ENCODE data around the gene IFNA6. TPM values are rescaled to one million over a fixed set of nuclear protein-coding genes. Genes with fewer than 3 reads are reported as not detected.

The IFNA6 gene
- total RNA-seq, 1 donor from 2014 or later, result not detected

- peaks cover 6% of the 10 kb centered on the region for H3K27me3 ChIP-seq
- ATAC-seq (no peak), DNase-seq (no peak)
- TF ChIP-seq CTCF (IDR thresholded peaks at IDR 0.05), result no peak
- H3K4me1 ChIP-seq, result no peaks in the 10 kb centered on the region
- H3K27ac ChIP-seq, result no peak overlapping the region
- H3K9me3 ChIP-seq, result no peaks in the 10 kb centered on the region
- intact Hi-C loops (cut with DNase I), result no loop called here
- no peak overlapping the region for H3K4me3 ChIP-seq
- no peaks in the 10 kb centered on the region for H3K36me3 ChIP-seq
These were observed 11.6 kb upstream of the IFNA6 start for GRCh38 chr9:21362287-21362686.

DNA sequence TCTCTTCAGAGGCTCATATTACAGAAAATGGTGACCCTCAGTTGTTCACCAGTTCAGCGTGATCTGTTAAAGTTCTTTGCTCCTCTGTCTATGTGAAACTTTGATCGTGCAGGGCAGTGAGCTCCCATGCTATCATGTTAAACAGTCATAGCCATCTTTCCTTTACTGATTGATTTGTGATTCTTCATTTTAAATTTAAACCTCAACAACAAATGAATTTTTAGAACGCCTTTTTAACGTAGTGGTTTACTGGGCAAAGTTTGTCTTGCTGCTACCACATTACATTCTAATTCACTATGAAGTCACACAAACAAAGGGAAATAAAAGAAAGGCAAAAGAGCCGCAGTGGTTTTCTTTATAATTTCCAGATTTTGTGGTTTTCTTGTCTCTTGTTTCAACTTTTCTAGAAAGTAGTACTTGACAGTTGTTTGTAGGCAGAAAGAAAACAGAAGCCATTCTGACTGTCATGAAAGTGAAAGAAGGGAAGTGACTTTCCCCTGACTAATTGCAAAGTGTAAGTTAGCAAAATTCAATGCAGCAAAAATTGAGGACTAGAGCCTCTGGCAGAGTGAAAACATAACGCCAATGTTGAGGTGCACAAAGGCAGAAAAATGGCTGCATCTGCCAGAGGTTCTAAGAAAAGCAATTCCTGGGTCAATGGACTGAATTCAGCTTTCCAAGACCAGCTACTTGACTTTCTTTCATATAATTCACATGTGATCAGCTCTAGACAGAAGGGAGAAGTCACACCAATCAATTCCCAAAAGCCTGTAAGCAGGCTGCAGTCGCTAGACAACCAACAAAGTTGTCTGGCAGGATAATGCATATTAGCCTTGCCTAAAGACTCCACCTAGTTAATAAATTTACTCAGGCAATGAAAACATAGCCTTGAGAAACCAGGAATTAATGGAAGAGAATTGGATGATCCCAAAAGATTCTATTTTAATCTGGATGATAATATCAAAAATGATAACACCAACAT lies 7.1 kb upstream of the IFNA6 start:
- intact Hi-C loops (cut with DNase I), result no loop called here
- no peaks in the 10 kb centered on the region for H3K27me3 ChIP-seq
- ATAC-seq, result peak; percentile 24
- H3K9me3 ChIP-seq, result no peaks in the 10 kb centered on the region
- no peak for DNase-seq
- no peak for TF ChIP-seq CTCF (IDR thresholded peaks at IDR 0.05)
- no peaks in the 10 kb centered on the region for H3K36me3 ChIP-seq
- H3K27ac ChIP-seq, result no peak overlapping the region
- no peaks in the 10 kb centered on the region for H3K4me1 ChIP-seq
- H3K4me3 ChIP-seq, result no peak overlapping the region

- ATAC-seq (no peak), DNase-seq (no peak)
- Histone ChIP-seq H3K36me3 (no peaks in the 10 kb centered on the region), H3K27ac (no peak overlapping the region), H3K4me1 (no peaks in the 10 kb centered on the region), H3K9me3 (no peaks in the 10 kb centered on the region), H3K4me3 (no peak overlapping the region), H3K27me3 (no peaks in the 10 kb centered on the region)
- TF ChIP-seq CTCF (IDR thresholded peaks at IDR 0.05), result no peak
- intact Hi-C loops (cut with DNase I), result no loop called here
These were observed 2.2 kb downstream of the IFNA6 start for GRCh38 chr9:21348430-21348970.

GRCh38 chr9:21340735-21341134 lies 10.0 kb downstream of the IFNA6 start:
- H3K36me3 ChIP-seq, result no peaks in the 10 kb centered on the region
- ATAC-seq (no peak), DNase-seq (no peak)
- no peaks in the 10 kb centered on the region for H3K9me3 ChIP-seq
- intact Hi-C loops (cut with DNase I), result no loop called here
- no peaks in the 10 kb centered on the region for H3K27me3 ChIP-seq
- TF ChIP-seq CTCF (IDR thresholded peaks at IDR 0.05), result no peak
- H3K4me3 ChIP-seq, result no peak overlapping the region
- H3K27ac ChIP-seq, result no peak overlapping the region
- no peaks in the 10 kb centered on the region for H3K4me1 ChIP-seq

DNA sequence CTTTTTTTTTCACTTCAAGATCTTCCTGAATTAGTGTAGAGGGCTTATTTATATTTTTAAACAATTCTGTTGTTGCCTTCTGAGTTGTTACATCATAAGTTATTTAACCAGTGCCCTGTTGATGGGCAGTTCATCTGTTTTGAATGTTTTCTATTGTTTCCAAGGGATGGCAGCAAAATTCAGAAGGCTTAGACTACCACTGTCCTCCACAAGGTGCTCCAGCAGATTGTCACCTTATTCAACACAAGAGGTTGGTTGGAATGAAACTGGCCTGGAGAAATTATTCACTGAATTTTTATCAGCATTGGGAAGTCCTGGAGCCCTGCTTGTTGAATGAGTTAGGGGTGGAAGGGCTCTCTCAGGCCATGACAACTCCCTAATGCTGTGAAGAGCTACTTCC lies 14.2 kb downstream of the IFNA6 start:
- Histone ChIP-seq H3K4me3 (no peak overlapping the region), H3K36me3 (peaks cover 5% of the 10 kb centered on the region), H3K9me3 (no peaks in the 10 kb centered on the region), H3K27me3 (no peaks in the 10 kb centered on the region), H3K27ac (no peak overlapping the region), H3K4me1 (peaks cover 27% of the 10 kb centered on the region)
- intact Hi-C loops (cut with DNase I), result no loop called here
- ATAC-seq (no peak), DNase-seq (no peak)
- TF ChIP-seq CTCF (IDR thresholded peaks at IDR 0.05), result no peak
